Ishikawa (cell line): ENCODE measurements around the gene TPX2.

Experiments used
- CEBPB ChIP-seq: IDR thresholded peaks from 2 replicates; pipeline ENCODE4 v1.6.1; 2012
- CREB1 ChIP-seq: IDR thresholded peaks from 2 replicates; pipeline ENCODE4 v1.6.1; 2012; ENCODE audit warnings: low read depth
- EGR1 ChIP-seq: IDR thresholded peaks from 2 replicates; pipeline ENCODE4 v1.6.1; 2012
- EP300 ChIP-seq: IDR thresholded peaks from 2 replicates; pipeline ENCODE4 v1.6.1; 2012; ENCODE audit warnings: borderline replicate concordance
- FOXM1 ChIP-seq: IDR thresholded peaks from 2 replicates; pipeline ENCODE4 v1.6.1; 2012; ENCODE audit warnings: low read depth, borderline replicate concordance
- NFIC ChIP-seq: IDR thresholded peaks from 2 replicates; pipeline ENCODE4 v1.6.1; 2012
- RAD21 ChIP-seq: IDR thresholded peaks from 2 replicates; pipeline ENCODE4 v1.6.1; 2012; ENCODE audit warnings: low read depth
- TCF12 ChIP-seq: IDR thresholded peaks from 2 replicates; pipeline ENCODE4 v1.6.1; 2012; ENCODE audit warnings: low read depth
- TEAD4 ChIP-seq: IDR thresholded peaks from 2 replicates; pipeline ENCODE4 v1.6.1; 2012
- YY1 ChIP-seq: IDR thresholded peaks from 2 replicates; pipeline ENCODE4 v1.6.1; 2012; ENCODE audit warnings: low read depth
- ZBTB7A ChIP-seq: IDR thresholded peaks from 2 replicates; pipeline ENCODE4 v1.6.1; 2012; ENCODE audit warnings: low read depth
- TF ChIP-seq, protein P1 (sequence below): IDR thresholded peaks from 2 replicates; pipeline ENCODE4 v1.6.1; 2012
- TF ChIP-seq, protein P2 (sequence below): IDR thresholded peaks from 2 replicates; pipeline ENCODE4 v1.6.1; 2012; ENCODE audit warnings: low read depth, mild to moderate bottlenecking
- TF ChIP-seq, protein P3 (sequence below): IDR thresholded peaks from 2 replicates; pipeline ENCODE4 v1.6.1; 2012

Gene TPX2

DNA sequence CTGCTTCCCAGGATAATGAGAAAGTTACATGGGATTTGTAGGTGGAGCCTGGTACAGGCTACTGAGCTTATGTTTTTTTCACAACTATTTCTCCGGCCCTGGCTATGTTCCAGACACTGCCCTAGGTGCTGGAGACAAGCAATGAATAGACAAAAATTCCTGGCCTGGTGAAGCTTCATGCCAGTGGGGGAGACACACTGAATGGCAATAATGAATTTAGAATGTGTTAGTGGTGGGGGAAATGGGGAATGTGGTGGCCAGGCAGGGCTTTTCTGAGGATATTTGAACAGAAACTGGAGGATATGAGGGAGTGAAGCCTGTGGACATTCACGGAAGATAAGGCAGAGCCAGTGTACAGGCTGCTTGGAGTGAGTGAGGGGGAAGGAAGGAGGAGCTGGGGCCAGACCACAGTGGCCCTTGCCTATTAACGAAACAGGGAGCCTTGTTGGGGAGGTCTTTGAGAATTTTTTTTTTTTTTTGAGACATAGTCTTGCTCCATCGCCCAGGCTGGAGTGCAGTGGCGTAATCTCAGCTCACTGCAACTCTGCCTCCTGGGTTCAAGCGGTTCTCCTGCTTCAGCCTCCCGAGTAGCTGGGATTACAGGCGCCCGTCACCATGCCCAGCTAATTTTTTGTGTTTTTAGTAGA is 99.7 kb downstream of the TPX2 start:
- TF ChIP-seq TCF12 (no peak; the same call in 1 of the 2 replicates), RAD21 (no peak), NFIC (peak; percentile 77; the same call in 1 of the 2 replicates), CEBPB (no peak), TEAD4 (peak; percentile 33; the same call in 1 of the 2 replicates), EP300 (no peak), ZBTB7A (no peak), YY1 (no peak), EGR1 (no peak)
- TF ChIP-seq, protein P1, sequence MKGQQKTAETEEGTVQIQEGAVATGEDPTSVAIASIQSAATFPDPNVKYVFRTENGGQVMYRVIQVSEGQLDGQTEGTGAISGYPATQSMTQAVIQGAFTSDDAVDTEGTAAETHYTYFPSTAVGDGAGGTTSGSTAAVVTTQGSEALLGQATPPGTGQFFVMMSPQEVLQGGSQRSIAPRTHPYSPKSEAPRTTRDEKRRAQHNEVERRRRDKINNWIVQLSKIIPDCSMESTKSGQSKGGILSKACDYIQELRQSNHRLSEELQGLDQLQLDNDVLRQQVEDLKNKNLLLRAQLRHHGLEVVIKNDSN, result no peak
- TF ChIP-seq, protein P2, sequence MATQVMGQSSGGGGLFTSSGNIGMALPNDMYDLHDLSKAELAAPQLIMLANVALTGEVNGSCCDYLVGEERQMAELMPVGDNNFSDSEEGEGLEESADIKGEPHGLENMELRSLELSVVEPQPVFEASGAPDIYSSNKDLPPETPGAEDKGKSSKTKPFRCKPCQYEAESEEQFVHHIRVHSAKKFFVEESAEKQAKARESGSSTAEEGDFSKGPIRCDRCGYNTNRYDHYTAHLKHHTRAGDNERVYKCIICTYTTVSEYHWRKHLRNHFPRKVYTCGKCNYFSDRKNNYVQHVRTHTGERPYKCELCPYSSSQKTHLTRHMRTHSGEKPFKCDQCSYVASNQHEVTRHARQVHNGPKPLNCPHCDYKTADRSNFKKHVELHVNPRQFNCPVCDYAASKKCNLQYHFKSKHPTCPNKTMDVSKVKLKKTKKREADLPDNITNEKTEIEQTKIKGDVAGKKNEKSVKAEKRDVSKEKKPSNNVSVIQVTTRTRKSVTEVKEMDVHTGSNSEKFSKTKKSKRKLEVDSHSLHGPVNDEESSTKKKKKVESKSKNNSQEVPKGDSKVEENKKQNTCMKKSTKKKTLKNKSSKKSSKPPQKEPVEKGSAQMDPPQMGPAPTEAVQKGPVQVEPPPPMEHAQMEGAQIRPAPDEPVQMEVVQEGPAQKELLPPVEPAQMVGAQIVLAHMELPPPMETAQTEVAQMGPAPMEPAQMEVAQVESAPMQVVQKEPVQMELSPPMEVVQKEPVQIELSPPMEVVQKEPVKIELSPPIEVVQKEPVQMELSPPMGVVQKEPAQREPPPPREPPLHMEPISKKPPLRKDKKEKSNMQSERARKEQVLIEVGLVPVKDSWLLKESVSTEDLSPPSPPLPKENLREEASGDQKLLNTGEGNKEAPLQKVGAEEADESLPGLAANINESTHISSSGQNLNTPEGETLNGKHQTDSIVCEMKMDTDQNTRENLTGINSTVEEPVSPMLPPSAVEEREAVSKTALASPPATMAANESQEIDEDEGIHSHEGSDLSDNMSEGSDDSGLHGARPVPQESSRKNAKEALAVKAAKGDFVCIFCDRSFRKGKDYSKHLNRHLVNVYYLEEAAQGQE, result peak; percentile 46; the same call in 1 of the 2 replicates
- TF ChIP-seq, protein P3, sequence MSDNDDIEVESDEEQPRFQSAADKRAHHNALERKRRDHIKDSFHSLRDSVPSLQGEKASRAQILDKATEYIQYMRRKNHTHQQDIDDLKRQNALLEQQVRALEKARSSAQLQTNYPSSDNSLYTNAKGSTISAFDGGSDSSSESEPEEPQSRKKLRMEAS, result 0 out of 2 replicates have a peak, but pooled peaks have one; percentile 7

DNA sequence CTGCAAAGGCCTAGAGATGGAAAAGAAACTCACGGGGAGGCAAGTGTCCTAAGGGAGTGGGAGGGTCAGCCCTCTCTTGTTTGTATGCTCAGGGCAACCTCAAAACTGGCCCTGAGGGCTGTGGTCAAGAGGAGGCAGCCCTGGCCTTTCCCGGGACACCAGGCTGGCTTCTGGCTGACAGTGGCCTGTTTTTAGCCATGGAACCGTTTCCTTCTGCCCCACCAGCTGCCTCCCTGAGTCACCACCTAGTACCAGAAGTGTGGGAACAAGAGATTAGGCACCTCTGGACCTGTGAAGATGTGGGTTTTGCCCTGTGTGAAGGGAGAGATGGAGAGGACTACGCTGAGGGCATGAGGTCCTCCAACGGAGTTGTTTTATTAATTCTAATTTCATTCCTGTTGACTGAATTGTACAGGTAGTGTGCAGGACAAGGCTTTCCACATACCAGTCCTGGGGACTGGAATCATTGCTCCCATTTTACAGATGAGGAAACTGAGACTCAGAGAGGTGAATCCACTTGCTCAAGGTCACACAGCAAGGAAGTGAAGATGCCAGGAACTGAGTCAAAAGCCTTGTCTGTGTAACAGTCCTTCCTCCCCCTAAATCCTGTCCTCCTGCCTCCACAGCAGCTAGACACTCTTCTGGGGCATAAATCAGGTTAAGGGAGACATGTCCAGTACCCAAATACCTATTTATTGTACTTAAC is 100.8 kb downstream of the TPX2 start:
- no peak for TF ChIP-seq TEAD4
- no peak for TF ChIP-seq CREB1
- TF ChIP-seq EP300, result no peak
- no peak for TF ChIP-seq EGR1
- no peak for TF ChIP-seq TCF12
- TF ChIP-seq, protein P1, result no peak
- TF ChIP-seq YY1, result no peak
- no peak for TF ChIP-seq FOXM1

DNA sequence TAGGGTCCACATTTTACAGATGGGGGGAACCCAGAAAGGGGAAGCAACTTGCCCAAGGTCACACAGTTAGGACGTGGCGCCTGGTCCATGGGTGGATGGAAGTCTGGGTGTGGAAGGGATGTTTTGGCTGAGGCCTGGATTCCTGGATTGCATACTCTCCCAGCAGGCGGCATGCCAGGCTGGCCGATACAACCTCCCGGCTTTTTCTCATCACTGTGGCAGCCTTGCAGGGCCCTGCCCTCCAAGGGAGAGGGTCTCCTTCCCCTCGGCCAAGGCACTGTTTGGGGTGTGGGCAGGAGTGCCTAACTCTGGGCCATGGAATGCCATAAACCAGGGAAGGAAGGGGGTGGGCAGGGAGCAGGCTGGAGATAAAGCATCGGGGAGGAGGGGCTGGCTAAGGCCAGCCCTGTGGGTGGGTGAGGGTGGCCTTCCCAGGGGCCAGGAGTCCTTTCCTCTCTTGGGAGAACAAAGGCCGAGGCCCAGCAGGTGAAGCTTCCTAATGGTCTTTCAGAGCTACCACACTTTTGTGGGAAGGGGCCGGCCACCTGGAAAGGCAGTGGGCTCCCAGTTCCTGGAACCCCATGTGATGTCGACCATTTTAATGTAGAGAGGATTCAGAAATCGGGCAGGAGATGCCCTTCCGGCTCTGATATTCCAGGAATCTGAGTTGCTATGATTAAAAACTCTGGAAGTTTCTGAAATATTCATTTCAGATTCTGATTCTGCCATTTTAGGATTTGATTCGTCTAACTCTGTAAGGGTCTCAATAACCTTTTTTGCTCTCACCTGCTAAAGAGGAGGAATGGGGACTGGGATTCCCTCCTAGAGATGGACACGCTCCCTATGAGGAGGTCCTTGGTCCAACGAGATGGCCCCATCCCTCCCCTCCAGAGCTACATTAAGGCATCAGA is 102.1 kb downstream of the TPX2 start:
- TF ChIP-seq NFIC (peak; percentile 47), ZBTB7A (peak; percentile 78; the same call in 1 of the 2 replicates), EP300 (peak; percentile 31; the same call in 1 of the 2 replicates), TEAD4 (0 out of 2 replicates have a peak, but pooled peaks have one; percentile 44)
- TF ChIP-seq, protein P3, result no peak
- TF ChIP-seq, protein P2, result no peak

DNA sequence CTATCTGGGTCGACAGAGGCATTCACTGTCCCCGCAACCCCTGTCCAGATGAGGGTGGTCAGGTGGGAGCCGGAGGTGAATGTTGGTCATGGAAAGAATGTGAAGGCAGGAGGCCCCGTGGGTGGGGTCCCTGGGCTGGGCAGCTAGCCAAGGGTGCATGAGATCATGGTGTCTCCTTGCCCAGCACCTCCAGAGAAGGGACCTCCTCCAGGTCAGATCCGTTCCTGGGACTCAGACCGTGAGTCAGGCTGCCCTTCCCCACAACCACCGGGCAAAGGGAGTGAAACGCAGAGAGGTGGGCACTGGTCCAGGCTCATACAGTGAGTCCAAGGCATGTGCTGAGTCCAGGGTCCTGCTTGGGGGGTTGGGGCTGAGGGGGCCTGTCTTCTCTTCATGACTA is 102.8 kb downstream of the TPX2 start:
- 0 out of 2 replicates have a peak, but pooled peaks have one; percentile 8 for TF ChIP-seq RAD21
- no peak for TF ChIP-seq CEBPB
- TF ChIP-seq EGR1, result no peak
- TF ChIP-seq FOXM1, result peak; percentile 69; the same call in 1 of the 2 replicates
- TF ChIP-seq EP300, result peak; percentile 93
- TF ChIP-seq ZBTB7A, result peak; percentile 53; the same call in 1 of the 2 replicates
- TF ChIP-seq YY1, result no peak
- peak; percentile 92 for TF ChIP-seq TCF12
- peak; percentile 82 for TF ChIP-seq TEAD4
- TF ChIP-seq, protein P1, result peak; percentile 60
- TF ChIP-seq NFIC, result peak; percentile 93
- TF ChIP-seq, protein P2, result no peak
- TF ChIP-seq CREB1, result no peak
- TF ChIP-seq, protein P3, result 0 out of 2 replicates have a peak, but pooled peaks have one; percentile 25
